Activated naive CD8-positive, alpha-beta T cell (primary cell): ENCODE data around the gene PITPNM3.

Experiments used
- H3K27ac Mint-ChIP-seq: one replicate; pipeline ENCODE4 v1.8.0; 2021; ENCODE audit warnings: mixed read lengths
- H3K27me3 Mint-ChIP-seq: one replicate; pipeline ENCODE4 v1.8.0; 2021; ENCODE audit warnings: mixed read lengths
- H3K36me3 Mint-ChIP-seq: one replicate; pipeline ENCODE4 v1.8.0; 2021; ENCODE audit warnings: mixed read lengths
- H3K4me1 Mint-ChIP-seq: one replicate; pipeline ENCODE4 v1.8.0; 2021; ENCODE audit warnings: low read depth, mixed read lengths
- H3K4me3 Mint-ChIP-seq: one replicate; pipeline ENCODE4 v1.8.0; 2021; ENCODE audit warnings: mild to moderate bottlenecking, mixed read lengths
- H3K9me3 Mint-ChIP-seq: one replicate; pipeline ENCODE4 v1.8.0; 2021; ENCODE audit warnings: low read depth, mixed read lengths

The PITPNM3 gene

DNA sequence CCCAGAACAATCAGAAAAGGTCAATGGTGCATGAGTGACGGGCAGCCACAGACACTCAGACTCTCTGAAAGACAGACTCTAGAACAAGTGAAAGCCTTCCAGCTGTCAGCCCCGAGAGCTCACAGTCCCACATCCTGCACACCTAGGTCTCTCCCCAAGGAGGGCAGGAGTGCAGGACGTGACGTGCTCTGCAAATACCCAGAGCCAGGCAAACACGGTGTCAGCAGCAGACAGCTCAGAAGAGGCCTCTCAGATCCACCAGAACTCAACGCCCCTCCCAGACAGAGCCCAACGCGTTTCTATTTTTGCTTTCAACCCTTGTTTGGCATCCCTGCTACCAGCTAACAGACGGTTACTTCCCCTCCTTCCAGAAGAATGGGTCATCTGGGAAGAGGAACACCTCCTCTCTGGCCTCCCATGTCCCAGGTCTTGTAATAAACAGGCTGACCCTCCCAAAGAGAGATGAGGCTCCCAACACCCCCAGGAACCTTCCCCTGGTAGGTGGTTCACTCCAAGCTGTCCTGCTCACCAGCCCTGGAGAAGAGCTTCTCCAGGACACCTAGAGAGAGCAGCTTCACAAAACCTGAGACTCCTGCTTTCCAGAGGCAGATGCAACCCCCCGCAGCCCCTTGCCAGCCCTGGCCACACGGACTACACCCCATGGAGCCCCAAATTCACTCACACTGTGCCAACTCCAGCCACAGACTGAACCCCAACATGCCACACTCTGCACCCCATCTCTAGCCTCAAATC, 7.6 kb downstream of the PITPNM3 start:
- Mint-ChIP-seq H3K27ac (no peak overlapping the region), H3K4me1 (peaks cover 8% of the 10 kb centered on the region), H3K36me3 (no peaks in the 10 kb centered on the region), H3K27me3 (no peaks in the 10 kb centered on the region), H3K4me3 (no peak overlapping the region), H3K9me3 (no peaks in the 10 kb centered on the region)

GRCh38 chr17:6548034-6548433, 8.3 kb downstream of the PITPNM3 start:
- no peak overlapping the region for H3K27ac Mint-ChIP-seq
- H3K4me1 Mint-ChIP-seq, result peaks cover 8% of the 10 kb centered on the region
- no peaks in the 10 kb centered on the region for H3K36me3 Mint-ChIP-seq
- H3K4me3 Mint-ChIP-seq, result no peak overlapping the region
- no peaks in the 10 kb centered on the region for H3K9me3 Mint-ChIP-seq
- H3K27me3 Mint-ChIP-seq, result no peaks in the 10 kb centered on the region

GRCh38 chr17:6547336-6547735, 9.0 kb downstream of the PITPNM3 start:
- Mint-ChIP-seq H3K27ac (no peak overlapping the region), H3K9me3 (no peaks in the 10 kb centered on the region), H3K4me1 (peaks cover 8% of the 10 kb centered on the region), H3K4me3 (no peak overlapping the region), H3K27me3 (no peaks in the 10 kb centered on the region), H3K36me3 (no peaks in the 10 kb centered on the region)

GRCh38 chr17:6546069-6546718, 10.2 kb downstream of the PITPNM3 start:
- no peak overlapping the region for H3K4me3 Mint-ChIP-seq
- H3K4me1 Mint-ChIP-seq, result peaks cover 8% of the 10 kb centered on the region
- H3K9me3 Mint-ChIP-seq, result no peaks in the 10 kb centered on the region
- no peaks in the 10 kb centered on the region for H3K36me3 Mint-ChIP-seq
- no peak overlapping the region for H3K27ac Mint-ChIP-seq
- H3K27me3 Mint-ChIP-seq, result no peaks in the 10 kb centered on the region

- no peak overlapping the region for H3K27ac Mint-ChIP-seq
Measured at GRCh38 chr17:6545291-6545690, 11.1 kb downstream of the PITPNM3 start.

GRCh38 chr17:6544011-6544370, 12.4 kb downstream of the PITPNM3 start:
- Mint-ChIP-seq H3K4me1 (peaks cover 8% of the 10 kb centered on the region), H3K27me3 (no peaks in the 10 kb centered on the region), H3K36me3 (no peaks in the 10 kb centered on the region), H3K9me3 (no peaks in the 10 kb centered on the region), H3K4me3 (no peak overlapping the region), H3K27ac (no peak overlapping the region)

More at GRCh38 chr17:6545291-6545690, 11.1 kb downstream of the PITPNM3 start:
- Mint-ChIP-seq H3K4me3 (no peak overlapping the region), H3K4me1 (peaks cover 8% of the 10 kb centered on the region), H3K9me3 (no peaks in the 10 kb centered on the region), H3K27me3 (no peaks in the 10 kb centered on the region), H3K36me3 (no peaks in the 10 kb centered on the region)

DNA sequence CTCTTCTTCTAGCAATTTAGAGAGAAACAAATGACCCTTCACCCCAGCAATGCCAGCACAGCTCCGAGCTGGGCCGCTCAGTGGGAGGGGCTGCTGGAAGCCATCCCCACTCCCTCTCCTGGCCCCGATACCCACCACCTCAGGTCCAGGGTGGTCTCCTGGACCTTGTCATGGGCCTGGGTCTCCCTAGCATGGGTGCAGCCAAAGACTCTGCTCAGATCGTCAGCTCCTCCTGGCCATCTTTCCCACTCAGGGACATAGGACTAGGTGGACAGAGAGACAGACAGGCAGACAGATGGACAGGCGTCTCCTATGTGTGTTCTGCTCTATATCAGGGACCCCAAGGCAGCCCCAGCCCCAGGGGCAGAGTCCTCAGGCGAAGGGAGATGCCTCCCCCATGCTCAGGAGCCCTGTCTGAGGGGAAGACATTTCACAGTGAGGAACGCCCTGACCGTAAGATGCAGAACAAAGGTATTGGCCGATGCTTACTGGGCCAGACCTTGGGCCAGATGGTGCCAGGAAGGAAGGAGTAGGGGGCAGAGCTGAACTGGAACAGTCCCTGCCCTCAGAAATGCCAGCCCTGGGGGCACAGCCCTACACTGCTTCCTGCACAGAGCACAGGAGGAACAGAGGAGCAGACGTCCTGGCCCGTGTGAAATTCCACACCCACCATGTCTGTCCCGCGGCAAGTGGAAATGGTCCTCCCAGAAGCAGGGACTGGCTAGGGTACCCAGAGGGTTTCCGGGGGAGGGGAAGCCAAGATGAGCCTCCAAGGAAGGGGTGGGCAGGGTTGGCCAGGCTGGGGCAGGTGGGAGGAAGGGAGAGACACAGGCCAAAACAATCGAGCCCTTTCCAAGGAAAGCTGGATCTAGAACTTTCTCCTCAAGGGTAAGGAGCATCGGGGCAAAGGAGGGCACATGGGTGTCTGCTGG, 13.0 kb downstream of the PITPNM3 start:
- Mint-ChIP-seq H3K9me3 (no peaks in the 10 kb centered on the region), H3K4me3 (no peak overlapping the region), H3K36me3 (peaks cover 2% of the 10 kb centered on the region), H3K4me1 (peaks cover 2% of the 10 kb centered on the region), H3K27me3 (no peaks in the 10 kb centered on the region), H3K27ac (no peak overlapping the region)

DNA sequence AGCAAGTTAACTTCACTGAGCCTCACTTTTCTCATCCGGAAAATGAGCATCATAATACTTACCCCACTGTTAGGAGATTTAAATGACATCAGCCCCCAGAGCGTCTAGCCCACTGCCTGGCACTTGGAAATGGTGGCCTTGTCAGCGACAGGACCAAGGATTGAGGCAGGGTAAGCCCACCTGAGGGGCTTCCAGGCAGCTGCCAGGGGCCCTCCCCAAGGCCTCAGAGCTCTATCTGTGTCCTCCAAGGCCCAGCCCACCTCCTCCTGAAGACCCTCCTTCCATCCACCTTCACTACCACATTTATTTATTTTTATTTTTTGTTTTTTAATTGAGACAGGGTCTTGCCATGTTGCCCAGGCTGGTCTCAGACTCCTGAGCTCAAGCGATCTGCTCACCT, 13.8 kb downstream of the PITPNM3 start:
- Mint-ChIP-seq H3K27ac (no peak overlapping the region), H3K4me3 (no peak overlapping the region), H3K9me3 (no peaks in the 10 kb centered on the region), H3K27me3 (no peaks in the 10 kb centered on the region), H3K4me1 (no peaks in the 10 kb centered on the region), H3K36me3 (peaks cover 4% of the 10 kb centered on the region)

GRCh38 chr17:6541886-6542285, 14.5 kb downstream of the PITPNM3 start:
- Mint-ChIP-seq H3K4me1 (no peaks in the 10 kb centered on the region), H3K9me3 (no peaks in the 10 kb centered on the region), H3K36me3 (peaks cover 5% of the 10 kb centered on the region), H3K4me3 (no peak overlapping the region), H3K27me3 (no peaks in the 10 kb centered on the region), H3K27ac (no peak overlapping the region)

DNA sequence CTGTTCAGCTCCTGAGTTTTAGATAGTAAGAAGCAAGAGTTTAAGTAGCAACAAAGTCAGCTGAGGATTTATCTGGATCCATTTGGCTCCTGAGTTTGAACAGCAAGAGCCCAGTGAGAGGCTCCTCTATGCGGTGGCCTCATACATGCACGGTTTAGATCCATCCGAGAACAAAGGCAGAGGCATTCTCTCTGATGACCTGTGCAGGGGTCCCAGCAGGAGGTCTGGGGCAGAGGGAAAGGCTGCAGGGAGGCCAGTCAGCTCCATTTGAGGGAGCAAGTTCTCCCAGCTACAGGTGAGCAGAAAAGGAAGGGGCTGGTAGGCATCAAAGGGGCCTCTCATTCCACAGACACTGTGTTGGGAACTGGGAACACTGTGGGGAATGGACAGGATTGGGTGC, 16.5 kb downstream of the PITPNM3 start:
- H3K36me3 Mint-ChIP-seq, result peaks cover 5% of the 10 kb centered on the region
- no peaks in the 10 kb centered on the region for H3K27me3 Mint-ChIP-seq
- H3K4me3 Mint-ChIP-seq, result no peak overlapping the region
- no peaks in the 10 kb centered on the region for H3K9me3 Mint-ChIP-seq
- H3K4me1 Mint-ChIP-seq, result no peaks in the 10 kb centered on the region
- no peak overlapping the region for H3K27ac Mint-ChIP-seq

DNA sequence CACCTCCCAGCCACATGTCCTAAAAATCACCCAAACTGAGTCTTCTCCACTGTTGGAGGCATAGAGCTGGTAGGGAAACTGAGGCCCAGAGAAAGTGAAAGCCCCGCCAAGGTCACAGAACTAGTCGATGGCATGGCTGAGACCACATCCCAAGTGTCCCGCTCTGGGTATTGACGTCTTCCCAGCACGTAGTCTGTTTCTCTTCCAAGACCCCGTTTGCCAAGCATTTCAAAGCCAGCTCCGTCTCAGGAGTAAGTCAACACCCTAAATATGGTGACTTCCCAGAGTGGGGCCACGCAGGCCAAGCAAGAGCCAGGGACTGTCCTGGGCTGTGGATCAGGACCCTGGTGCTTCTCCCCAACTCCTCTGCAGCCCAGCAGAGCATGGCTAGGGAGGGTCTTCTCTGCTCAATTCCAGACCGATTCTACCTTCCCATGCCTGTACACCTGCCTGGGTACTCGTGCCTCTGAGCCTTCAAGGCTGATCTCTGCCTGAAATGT, 19.7 kb downstream of the PITPNM3 start:
- H3K9me3 Mint-ChIP-seq, result no peaks in the 10 kb centered on the region
- H3K4me1 Mint-ChIP-seq, result no peaks in the 10 kb centered on the region
- H3K27ac Mint-ChIP-seq, result no peak overlapping the region
- peaks cover 2% of the 10 kb centered on the region for H3K27me3 Mint-ChIP-seq
- no peak overlapping the region for H3K4me3 Mint-ChIP-seq
- peaks cover 5% of the 10 kb centered on the region for H3K36me3 Mint-ChIP-seq

DNA sequence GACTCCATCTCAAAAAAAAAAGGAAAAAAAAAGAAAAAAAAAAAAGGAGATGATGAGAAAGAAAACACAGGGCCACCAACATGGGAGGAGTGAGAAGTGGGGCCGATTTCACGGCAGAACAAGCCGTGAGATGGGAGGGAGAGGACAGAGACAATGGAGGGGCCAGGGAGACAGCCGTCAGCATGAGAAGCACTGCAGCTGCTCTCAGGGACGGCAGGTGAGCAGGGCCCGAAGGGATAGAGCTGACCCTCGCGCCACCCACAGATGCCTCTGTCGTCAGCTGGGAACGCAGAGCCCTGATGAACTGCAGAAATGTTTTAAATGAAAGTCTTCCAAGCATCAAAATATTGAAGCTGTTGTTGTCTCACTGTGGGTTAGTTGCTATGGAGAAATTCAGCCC, 20.3 kb downstream of the PITPNM3 start:
- Mint-ChIP-seq H3K9me3 (no peaks in the 10 kb centered on the region), H3K4me1 (no peaks in the 10 kb centered on the region), H3K36me3 (peaks cover 5% of the 10 kb centered on the region), H3K4me3 (no peak overlapping the region), H3K27me3 (peaks cover 2% of the 10 kb centered on the region), H3K27ac (no peak overlapping the region)

DNA sequence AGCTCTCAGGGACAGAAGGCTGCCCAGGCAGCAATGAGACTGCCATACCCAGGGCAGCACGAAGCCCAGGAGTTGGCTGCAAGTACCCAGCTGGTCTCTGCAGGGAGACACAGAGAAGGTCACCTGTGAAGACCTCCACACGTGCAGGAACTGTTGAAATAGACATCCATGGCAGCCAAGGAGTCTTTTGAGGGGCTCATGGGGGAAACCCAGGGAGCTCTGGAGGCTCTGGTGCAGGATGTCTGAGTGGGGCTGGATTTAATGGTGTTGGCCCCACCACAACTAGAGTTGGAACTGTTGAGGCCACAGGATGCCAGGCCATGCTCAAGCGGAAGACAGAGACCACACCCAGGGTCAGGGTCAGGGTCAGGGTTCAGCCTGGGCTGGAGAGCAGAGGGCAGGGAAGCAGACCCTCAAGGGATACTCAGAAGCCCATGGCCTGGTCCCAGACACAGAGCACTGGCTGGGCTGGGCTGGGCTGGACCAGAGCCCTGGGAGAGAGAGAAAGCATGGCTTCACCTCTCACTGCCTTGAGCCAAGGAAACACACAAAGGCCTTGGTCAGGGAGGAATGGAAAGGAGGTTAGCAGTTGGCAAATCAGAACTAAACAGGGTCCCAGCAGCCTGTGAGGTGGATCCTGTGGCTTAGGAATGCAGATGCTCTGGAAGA, 21.4 kb downstream of the PITPNM3 start:
- peaks cover 5% of the 10 kb centered on the region for H3K36me3 Mint-ChIP-seq
- no peaks in the 10 kb centered on the region for H3K9me3 Mint-ChIP-seq
- H3K4me1 Mint-ChIP-seq, result no peaks in the 10 kb centered on the region
- no peak overlapping the region for H3K27ac Mint-ChIP-seq
- H3K4me3 Mint-ChIP-seq, result no peak overlapping the region
- peaks cover 2% of the 10 kb centered on the region for H3K27me3 Mint-ChIP-seq

DNA sequence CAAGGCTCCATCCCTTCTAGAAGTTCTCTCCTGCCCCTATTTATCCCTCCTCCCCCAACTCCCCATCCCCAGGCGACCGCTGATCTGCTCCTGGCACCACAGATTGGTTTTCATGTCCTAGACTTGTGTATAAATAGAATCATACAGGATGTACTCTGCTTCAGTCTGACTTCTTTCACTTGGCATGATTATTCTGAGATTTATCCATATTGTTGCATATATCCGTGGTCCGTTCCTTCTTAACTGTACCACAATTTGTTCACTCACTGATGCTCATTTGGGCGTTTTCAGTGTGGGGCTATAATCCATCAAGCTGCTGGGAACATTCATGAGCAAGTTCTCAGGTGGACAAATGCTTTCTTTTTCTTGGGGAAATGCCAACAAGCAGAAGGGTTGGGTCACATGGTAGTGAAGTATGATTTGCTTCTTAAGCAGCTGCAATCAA, 23.9 kb downstream of the PITPNM3 start:
- no peak overlapping the region for H3K27ac Mint-ChIP-seq
- peaks cover 2% of the 10 kb centered on the region for H3K27me3 Mint-ChIP-seq
- no peaks in the 10 kb centered on the region for H3K4me1 Mint-ChIP-seq

More for the DNA sequence above, 23.9 kb downstream of the PITPNM3 start:
- Mint-ChIP-seq H3K36me3 (peaks cover under 1% of the 10 kb centered on the region), H3K9me3 (no peaks in the 10 kb centered on the region), H3K4me3 (no peak overlapping the region)
